ENCODE results near the gene CDC45.
A peak's percentile ranks its signal among the peaks of the same experiment; 100 is the strongest.

DNA sequence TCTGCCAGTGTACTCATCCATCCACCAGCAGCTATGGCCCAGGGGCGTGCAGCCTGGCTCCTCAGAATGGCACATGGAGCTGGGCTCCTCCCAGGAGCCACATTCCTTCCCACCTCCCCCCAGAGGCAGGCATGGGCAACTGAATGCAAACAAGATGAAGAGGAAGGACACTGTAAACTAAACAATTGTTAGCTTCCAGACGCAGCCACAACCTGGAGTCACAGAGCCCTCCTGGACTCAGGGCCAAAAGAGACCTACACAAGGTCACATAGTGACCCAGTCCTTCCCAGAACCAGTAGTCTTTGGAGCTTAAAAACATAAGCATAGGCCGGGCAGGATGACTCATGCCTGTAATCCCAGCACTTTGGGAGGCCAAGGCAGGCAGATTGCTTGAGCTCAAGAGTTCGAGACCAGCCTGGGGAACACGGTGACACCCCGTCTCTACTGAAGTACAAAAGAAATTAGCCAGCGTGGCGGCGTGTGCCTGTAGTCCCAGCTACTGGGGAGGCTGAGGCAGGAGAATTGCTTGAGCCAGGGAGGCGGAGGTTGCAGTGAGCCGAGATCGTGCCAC, 75.2 kb downstream of the CDC45 start:
- TF ChIP-seq, protein P1, sequence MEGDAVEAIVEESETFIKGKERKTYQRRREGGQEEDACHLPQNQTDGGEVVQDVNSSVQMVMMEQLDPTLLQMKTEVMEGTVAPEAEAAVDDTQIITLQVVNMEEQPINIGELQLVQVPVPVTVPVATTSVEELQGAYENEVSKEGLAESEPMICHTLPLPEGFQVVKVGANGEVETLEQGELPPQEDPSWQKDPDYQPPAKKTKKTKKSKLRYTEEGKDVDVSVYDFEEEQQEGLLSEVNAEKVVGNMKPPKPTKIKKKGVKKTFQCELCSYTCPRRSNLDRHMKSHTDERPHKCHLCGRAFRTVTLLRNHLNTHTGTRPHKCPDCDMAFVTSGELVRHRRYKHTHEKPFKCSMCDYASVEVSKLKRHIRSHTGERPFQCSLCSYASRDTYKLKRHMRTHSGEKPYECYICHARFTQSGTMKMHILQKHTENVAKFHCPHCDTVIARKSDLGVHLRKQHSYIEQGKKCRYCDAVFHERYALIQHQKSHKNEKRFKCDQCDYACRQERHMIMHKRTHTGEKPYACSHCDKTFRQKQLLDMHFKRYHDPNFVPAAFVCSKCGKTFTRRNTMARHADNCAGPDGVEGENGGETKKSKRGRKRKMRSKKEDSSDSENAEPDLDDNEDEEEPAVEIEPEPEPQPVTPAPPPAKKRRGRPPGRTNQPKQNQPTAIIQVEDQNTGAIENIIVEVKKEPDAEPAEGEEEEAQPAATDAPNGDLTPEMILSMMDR (optimal IDR thresholded peaks at IDR 0.05 in 1 of 3, IDR thresholded peaks at IDR 0.05 in 1 of 3, conservative IDR thresholded peaks at IDR 0.05 in 1 of 3; ENCODE audit: extremely low read depth in 1 of 3, insufficient read depth in 2 of 3, low read length in 3 of 3): peak; percentile 18 to 49 (median 42)
- TF ChIP-seq EZH2 (IDR thresholded peaks at IDR 0.05; ENCODE audit: low read length): no peak
